Uterus (tissue), 2 donors: ENCODE data around the gene LNPEP.

ENCODE experiments used
- POLR2A ChIP-seq, 2 donors: fragments of 450-650 bp; IDR thresholded peaks; one replicate each; pipeline ENCODE4 v1.6.1; 2016; ENCODE audit warnings: antibody characterized with exemption in 2 of 2, mild to moderate bottlenecking in 1 of 2, moderate library complexity in 1 of 2
- TF ChIP-seq, protein P1 (sequence below), 4 experiments: fragments of 200-600 bp in 2 of 4; fragments of 450-650 bp in 2 of 4; sonication (generic) in 2 of 4; IDR thresholded peaks; one replicate each; pipeline ENCODE4 v1.5.1; 2016 to 2019; ENCODE audit warnings: antibody characterized with exemption in 4 of 4, mild to moderate bottlenecking in 2 of 4, moderate library complexity in 1 of 4

- TF ChIP-seq, protein P1, sequence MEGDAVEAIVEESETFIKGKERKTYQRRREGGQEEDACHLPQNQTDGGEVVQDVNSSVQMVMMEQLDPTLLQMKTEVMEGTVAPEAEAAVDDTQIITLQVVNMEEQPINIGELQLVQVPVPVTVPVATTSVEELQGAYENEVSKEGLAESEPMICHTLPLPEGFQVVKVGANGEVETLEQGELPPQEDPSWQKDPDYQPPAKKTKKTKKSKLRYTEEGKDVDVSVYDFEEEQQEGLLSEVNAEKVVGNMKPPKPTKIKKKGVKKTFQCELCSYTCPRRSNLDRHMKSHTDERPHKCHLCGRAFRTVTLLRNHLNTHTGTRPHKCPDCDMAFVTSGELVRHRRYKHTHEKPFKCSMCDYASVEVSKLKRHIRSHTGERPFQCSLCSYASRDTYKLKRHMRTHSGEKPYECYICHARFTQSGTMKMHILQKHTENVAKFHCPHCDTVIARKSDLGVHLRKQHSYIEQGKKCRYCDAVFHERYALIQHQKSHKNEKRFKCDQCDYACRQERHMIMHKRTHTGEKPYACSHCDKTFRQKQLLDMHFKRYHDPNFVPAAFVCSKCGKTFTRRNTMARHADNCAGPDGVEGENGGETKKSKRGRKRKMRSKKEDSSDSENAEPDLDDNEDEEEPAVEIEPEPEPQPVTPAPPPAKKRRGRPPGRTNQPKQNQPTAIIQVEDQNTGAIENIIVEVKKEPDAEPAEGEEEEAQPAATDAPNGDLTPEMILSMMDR (IDR thresholded peaks at IDR 0.05) = no peak
- TF ChIP-seq POLR2A (IDR thresholded peaks at IDR 0.05) = no peak
These were observed 55.8 kb downstream of the LNPEP start for GRCh38 chr5:96991708-96992107.
